Tibial artery (tissue), 4 donors: ENCODE data around the gene PCBP3.

Experiments
- DNase-seq, 2 donors: peaks; one replicate each; pipeline ENCODE4 v3.0.0-alpha.2; 2019
- H3K27ac ChIP-seq, 2 donors: fragments of 200-600 bp; sonication (generic) in 1 of 2; 1 replicate in 1 of 2; 2 replicates in 1 of 2; pipeline ENCODE4 v1.5.1; 2018 to 2019; ENCODE audit warnings: mild to moderate bottlenecking in 1 of 2
- H3K27me3 ChIP-seq, 2 donors: fragments of 200-600 bp; sonication (generic) in 1 of 2; one replicate each; pipeline versions ENCODE4 v1.5.1 to v1.6.0; 2016 to 2019
- H3K36me3 ChIP-seq, 3 donors: fragments of 200-600 bp; sonication (generic) in 2 of 3; one replicate each; pipeline ENCODE4 v1.5.1; 2016 to 2019; ENCODE audit warnings: mild to moderate bottlenecking in 2 of 3
- H3K4me1 ChIP-seq, 4 donors: fragments of 200-600 bp; sonication (generic) in 2 of 4; 1 replicate in 3 of 4; 2 replicates in 1 of 4; pipeline ENCODE4 v1.5.1; 2016 to 2019
- H3K4me3 ChIP-seq, 2 donors: fragments of 200-600 bp; sonication (generic) in 1 of 2; 1 replicate in 1 of 2; 2 replicates in 1 of 2; pipeline ENCODE4 v1.5.1; 2018 to 2019; ENCODE audit warnings: mild to moderate bottlenecking in 2 of 2
- H3K9me3 ChIP-seq, 3 donors: fragments of 200-600 bp; sonication (generic) in 1 of 3; one replicate each; pipeline ENCODE4 v1.5.1; 2016 to 2019
- CTCF ChIP-seq, 2 experiments: fragments of 200-600 bp in 1 of 2; fragments of 450-650 bp in 1 of 2; IDR thresholded peaks; one replicate each; pipeline ENCODE4 v1.5.1; 2017 to 2019; ENCODE audit warnings: antibody characterized with exemption in 2 of 2, mild to moderate bottlenecking in 1 of 2, moderate library complexity in 1 of 2
- intact Hi-C: fragments of 100-400 bp; cut with DNase I; formaldehyde crosslinking; loops from one replicate; pipeline ENCODE4 v1.15.0; 2023; ENCODE audit warnings: low total_unique reads

The PCBP3 gene

GRCh38 chr21:45971616-45972352 is 328.3 kb downstream of the PCBP3 start:
- H3K9me3 ChIP-seq: no peaks in the 10 kb centered on the region
- peak overlapping the region; percentile 93 to 95 for H3K27ac ChIP-seq
- no peak for TF ChIP-seq CTCF (IDR thresholded peaks at IDR 0.05)
- H3K4me1 ChIP-seq: peaks cover 8 to 51% (median 48%) of the 10 kb centered on the region in 4 donors
- intact Hi-C loops: loop anchor here (2.0 to 5.0 kb wide), 2 partner anchors 125 to 256 kb away; partner anchors contain the start of gene LSS
- no peaks in the 10 kb centered on the region for H3K36me3 ChIP-seq
- DNase-seq: peak; percentile 68 to 77
- H3K4me3 ChIP-seq: peak overlapping the region; percentile 48 to 59
- H3K27me3 ChIP-seq: no peaks in the 10 kb centered on the region

DNA sequence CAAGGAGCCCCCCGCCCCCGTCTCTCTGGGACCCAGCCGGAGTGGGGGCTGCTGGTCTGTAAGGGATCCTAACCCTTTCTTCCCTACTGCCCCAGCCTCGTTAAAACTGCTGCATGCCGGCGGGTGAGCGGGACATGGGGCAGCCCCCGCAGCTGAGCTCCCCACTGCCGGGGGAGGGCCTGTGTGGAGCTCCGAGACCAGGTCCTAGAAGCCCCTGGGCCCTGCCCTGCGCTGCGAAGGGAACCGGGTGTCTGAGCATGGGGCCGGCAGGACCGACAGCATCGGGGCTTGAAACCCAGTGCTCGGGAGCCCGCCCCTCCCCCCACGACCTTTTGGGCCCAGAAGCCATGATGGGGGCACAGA is 328.8 kb downstream of the PCBP3 start:
- intact Hi-C loops: loop anchor here (2.0 to 5.0 kb wide), 2 partner anchors 124 to 255 kb away; partner anchors contain the start of gene LSS
- peak; percentile 38 to 75 for DNase-seq
- Histone ChIP-seq H3K27me3 (no peaks in the 10 kb centered on the region), H3K36me3 (no peaks in the 10 kb centered on the region), H3K27ac (peak overlapping the region; percentile 93 to 95), H3K9me3 (no peaks in the 10 kb centered on the region), H3K4me1 (peaks cover 8 to 53% (median 50%) of the 10 kb centered on the region in 4 donors), H3K4me3 (peak overlapping the region; percentile 48 to 59)
- TF ChIP-seq CTCF (IDR thresholded peaks at IDR 0.05): no peak

- DNase-seq: peak; percentile 57 to 82
- Histone ChIP-seq H3K9me3 (no peaks in the 10 kb centered on the region), H3K36me3 (no peaks in the 10 kb centered on the region), H3K27me3 (no peaks in the 10 kb centered on the region), H3K27ac (peak overlapping the region; percentile 93 to 95), H3K4me3 (peak overlapping the region; percentile 48 to 59), H3K4me1 (peaks cover 8 to 59% (median 52%) of the 10 kb centered on the region in 4 donors)
- intact Hi-C loops: loop anchor here (2.0 to 5.0 kb wide), 2 partner anchors 124 to 254 kb away; partner anchors contain the start of gene LSS
- no peak for TF ChIP-seq CTCF (IDR thresholded peaks at IDR 0.05)
Observed at GRCh38 chr21:45972716-45973474, 329.4 kb downstream of the PCBP3 start.

GRCh38 chr21:45973475-45974072 is 330.0 kb downstream of the PCBP3 start:
- Histone ChIP-seq H3K27me3 (no peaks in the 10 kb centered on the region), H3K4me3 (peak overlapping the region; percentile 48 to 59), H3K27ac (peak overlapping the region; percentile 93 to 95), H3K9me3 (no peaks in the 10 kb centered on the region), H3K4me1 (peaks cover 8 to 65% (median 57%) of the 10 kb centered on the region in 4 donors), H3K36me3 (no peaks in the 10 kb centered on the region)
- intact Hi-C loops: loop anchor here (2.0 to 5.0 kb wide), 2 partner anchors 123 to 254 kb away; partner anchors contain the start of gene LSS
- DNase-seq: peak; percentile 84 to 91
- peak; percentile 72 to 75 for TF ChIP-seq CTCF (IDR thresholded peaks at IDR 0.05)
